A549 (cell line): ENCODE measurements around the gene RRP8. TPM values are rescaled to one million over a fixed set of nuclear protein-coding genes. Genes with fewer than 3 reads are reported as not detected.

Experiments
- ATAC-seq, 2 experiments: fragments of 200-7000 bp in 1 of 2; fragments of >200 bp in 1 of 2; cut with Nextera tagmentation in 1 of 2; cut with Tn5 transposase in 1 of 2; 3 replicates each; pipeline versions ENCODE4 v1.8.0 to v1.9.1; 2018 to 2020; ENCODE audit warnings: mild to moderate bottlenecking in 1 of 2, moderate library complexity in 1 of 2
- CTCF ChIA-PET: fragments of 300-600 bp; sonication (Branson Sonifier 250); formaldehyde crosslinking; extraction: SDS; loops from one replicate; lab custom pipeline; 2021; ENCODE audit warnings: antibody characterized with exemption, inconsistent platforms; lab: Yijun Ruan, JAX
- POLR2A ChIA-PET: fragments of 350-600 bp; formaldehyde crosslinking; extraction: SDS; loops from one replicate; lab custom pipeline; 2021; ENCODE audit warnings: antibody characterized with exemption, inconsistent platforms; lab: Yijun Ruan, JAX
- DNase-seq, 2 experiments: peaks; one replicate each; pipeline versions ENCODE4 v3.0.0 to v3.0.0-alpha.2; 2011 to 2016; ENCODE audit warnings: low read depth in 1 of 2, low spot score in 1 of 2
- FAIRE-seq: peaks from 2 replicates; lab custom pipeline; 2011; peaks lifted over from hg19 to GRCh38; lab: Jason Lieb, UNC
- H3K27ac ChIP-seq, 2 experiments: fragments of >200 bp; sonication (Bioruptor Twin); formaldehyde crosslinking; 3 replicates each; pipeline ENCODE4 v1.5.1; 2016 to 2017
- H3K4me1 ChIP-seq: fragments of >200 bp; sonication (Bioruptor Twin); formaldehyde crosslinking; 3 replicates; pipeline ENCODE4 v1.6.1; 2016
- H3K4me2 ChIP-seq: fragments of >200 bp; sonication (Bioruptor Twin); formaldehyde crosslinking; 3 replicates; pipeline ENCODE4 v1.6.1; 2016
- H3K4me3 ChIP-seq: fragments of >200 bp; sonication (Bioruptor Twin); formaldehyde crosslinking; 3 replicates; pipeline ENCODE4 v1.5.1; 2016
- H3K9me3 ChIP-seq: fragments of >200 bp; sonication (Bioruptor Twin); formaldehyde crosslinking; 3 replicates; pipeline ENCODE4 v1.6.1; 2016
- ATOH8 ChIP-seq: fragments of 250-450 bp; sonication (Bioruptor Pico); IDR thresholded peaks from 2 replicates; pipeline ENCODE4 v1.5.0; 2020; ENCODE audit warnings: low read depth, mild to moderate bottlenecking, moderate library complexity
- BCL3 ChIP-seq: fragments of >200 bp; sonication (Bioruptor Twin); formaldehyde crosslinking; IDR thresholded peaks from 3 replicates; pipeline ENCODE4 v1.6.1; 2016
- CBX8 ChIP-seq: fragments of 200-600 bp; sonication (generic); IDR thresholded peaks from 2 replicates; pipeline ENCODE4 v1.6.1; 2016
- CEBPB ChIP-seq, 2 experiments: fragments of >200 bp in 1 of 2; sonication (Bioruptor Twin) in 1 of 2; formaldehyde crosslinking in 1 of 2; IDR thresholded peaks; 2 replicates each; pipeline ENCODE4 v1.6.1; 2012 to 2016
- CHD2 ChIP-seq: fragments of 150-350 bp; IDR thresholded peaks from 2 replicates; pipeline ENCODE4 v1.6.1; 2014; ENCODE audit warnings: low read length; ENCODE audit not compliant: partially characterized antibody
- CHD4 ChIP-seq: fragments of 200-600 bp; sonication (generic); IDR thresholded peaks from 2 replicates; pipeline ENCODE4 v1.6.1; 2016; ENCODE audit warnings: antibody characterized with exemption, mild to moderate bottlenecking, borderline replicate concordance
- EHF ChIP-seq: fragments of 250-450 bp; sonication (Bioruptor Pico); IDR thresholded peaks from 2 replicates; pipeline ENCODE4 v1.5.0; 2020; ENCODE audit warnings: mild to moderate bottlenecking
- FOSB ChIP-seq: fragments of 250-450 bp; sonication (Bioruptor Pico); IDR thresholded peaks from 2 replicates; pipeline ENCODE4 v1.5.0; 2020; ENCODE audit warnings: mild to moderate bottlenecking, moderate library complexity
- HMGXB4 ChIP-seq: fragments of 250-450 bp; sonication (Bioruptor Pico); IDR thresholded peaks from 2 replicates; pipeline ENCODE4 v1.5.0; 2021; ENCODE audit warnings: mild to moderate bottlenecking, moderate library complexity, borderline replicate concordance
- HOXA7 ChIP-seq: fragments of 250-450 bp; sonication (Bioruptor Pico); IDR thresholded peaks from 2 replicates; pipeline ENCODE4 v1.5.0; 2020; ENCODE audit warnings: mild to moderate bottlenecking, moderate library complexity
- JUNB ChIP-seq: fragments of >200 bp; sonication (Bioruptor Twin); formaldehyde crosslinking; IDR thresholded peaks from 2 replicates; pipeline ENCODE4 v1.6.1; 2016
- KDM5A ChIP-seq: fragments of 200-600 bp; sonication (generic); IDR thresholded peaks from 2 replicates; pipeline ENCODE4 v1.6.1; 2016; ENCODE audit warnings: antibody characterized with exemption, mild to moderate bottlenecking
- MAZ ChIP-seq: fragments of 150-350 bp; IDR thresholded peaks from 2 replicates; pipeline ENCODE4 v1.6.1; 2014; ENCODE audit warnings: antibody characterized with exemption, low read depth, low read length, borderline replicate concordance
- NR3C1 ChIP-seq: fragments of >200 bp; sonication (Bioruptor Twin); formaldehyde crosslinking; IDR thresholded peaks from 3 replicates; pipeline ENCODE4 v1.6.1; 2017
- PBX3 ChIP-seq: IDR thresholded peaks from 2 replicates; pipeline ENCODE4 v1.6.1; 2012
- REST ChIP-seq: fragments of 200-600 bp; sonication (generic); IDR thresholded peaks from 2 replicates; pipeline ENCODE4 v1.6.1; 2016; ENCODE audit warnings: antibody characterized with exemption, mild to moderate bottlenecking, moderate library complexity
- RNF2 ChIP-seq: fragments of 200-600 bp; sonication (generic); IDR thresholded peaks from 2 replicates; pipeline ENCODE4 v1.6.1; 2016; ENCODE audit warnings: low read depth, mild to moderate bottlenecking, antibody characterized with exemption, moderate library complexity, borderline replicate concordance
- SREBF2 ChIP-seq: fragments of 450-650 bp; IDR thresholded peaks from 2 replicates; pipeline ENCODE4 v1.6.1; 2014; ENCODE audit warnings: mild to moderate bottlenecking, moderate library complexity
- TP53 ChIP-seq: fragments of 250-450 bp; sonication (Bioruptor Pico); IDR thresholded peaks from 2 replicates; pipeline ENCODE4 v1.5.0; 2021; ENCODE audit warnings: mild to moderate bottlenecking, moderate library complexity
- ZC3H11A ChIP-seq: fragments of 450-650 bp; IDR thresholded peaks from 2 replicates; pipeline ENCODE4 v1.6.1; 2014; ENCODE audit warnings: antibody characterized with exemption, mild to moderate bottlenecking
- WGBS: methylation state at CpG from one replicate; pipeline ENCODE4 v1.1.6; 2017; ENCODE audit errors: missing lambda C conversion rate; 5-methylcytosine and 5-hydroxymethylcytosine counted together
- polyA plus RNA-seq, 4 experiments: library from polyadenylated mRNA; depleted of rRNA in 3 of 4; stranded (reverse); fragments of >200 nt; fragmentation: RNase III in 1 of 4; extraction: RNeasy Plus Mini Kit Qiagen cat#74134 plus additional on column Dnase treatment in 1 of 4; gene quantifications; 2 replicates in 3 of 4; 3 replicates in 1 of 4; pipeline ENCODE4 v1.2.3, GENCODE V29; 2011 to 2017

RRP8 gene
- polyA plus RNA-seq, 2 of the 4 experiments (the other 2 are of a cell fraction): 14.5 to 25.9 TPM

GRCh38 chr11:6606471-6607189 is 3.2 kb upstream of the RRP8 start (continued):
- TF ChIP-seq ZC3H11A (no peak), PBX3 (peak; percentile 65; the same call in 1 of the 2 replicates), FOSB (CRISPR knock-in tag) (no peak), ATOH8 (no peak), MAZ (no peak), HMGXB4 (CRISPR knock-in tag) (no peak), SREBF2 (no peak), HOXA7 (CRISPR knock-in tag) (no peak), NR3C1 (no peak), EHF (CRISPR knock-in tag) (no peak), JUNB (no peak), BCL3 (no peak)
- TF ChIP-seq, all 56 proteins: peak for 4

- no peak for FAIRE-seq
- POLR2A ChIA-PET: interaction anchor here (1.1 to 2.4 kb wide), 3 partner anchors 13 to 124 kb away, joined by 4 to 13 read pairs (median 4); partner anchors contain the start of genes ARFIP2, MRPL17 and TIMM10B
These were observed 1.4 kb upstream of the RRP8 start for GRCh38 chr11:6604790-6605189.

GRCh38 chr11:6604081-6604626 is 738 bp upstream of the RRP8 start:
- Histone ChIP-seq H3K4me1 (peaks cover 39% of the 10 kb centered on the region), H3K4me3 (peak overlapping the region; percentile 79), H3K4me2 (peak overlapping the region; percentile 97)
- POLR2A ChIA-PET: interaction anchor here (1.1 to 2.4 kb wide), 4 partner anchors 9 to 123 kb away, joined by 4 to 13 read pairs (median 4); partner anchors contain the start of genes ARFIP2, MRPL17 and TIMM10B
- CTCF ChIA-PET: interaction anchor here (0.7 to 4.2 kb wide), 7 partner anchors 9 to 226 kb away, joined by 3 to 23 read pairs (median 5); partner anchors contain the start of genes MRPL17 and TPP1
- ATAC-seq (peak; percentile 59), DNase-seq (peak; percentile 37 to 47)
- WGBS: 0% methylated on average over 11 of the region's 20 CpGs
- TF ChIP-seq KDM5A: no peak
- TF ChIP-seq PBX3: no peak
- TF ChIP-seq CHD2: no peak
- TF ChIP-seq TP53 (CRISPR knock-in tag): no peak
- no peak for TF ChIP-seq CEBPB (IDR thresholded peaks at IDR 0.05)
- no peak for TF ChIP-seq REST
- TF ChIP-seq, all 56 proteins: peak for 0
- Histone ChIP-seq H3K9me3 (no peaks in the 10 kb centered on the region), H3K27ac (peak overlapping the region; percentile 90 to 98)
- FAIRE-seq: no peak

More at GRCh38 chr11:6604790-6605189, 1.4 kb upstream of the RRP8 start:
- Histone ChIP-seq H3K9me3 (no peaks in the 10 kb centered on the region), H3K4me3 (peak overlapping the region; percentile 79), H3K27ac (peak overlapping the region; percentile 90 to 98), H3K4me2 (peak overlapping the region; percentile 97), H3K4me1 (peaks cover 39% of the 10 kb centered on the region)
- ATAC-seq (no peak), DNase-seq (no peak)
- WGBS: 69% methylated on average over 3 of the region's 3 CpGs
- CTCF ChIA-PET: interaction anchor here (0.7 to 4.2 kb wide), 8 partner anchors 8 to 226 kb away, joined by 3 to 23 read pairs (median 4); partner anchors contain the start of genes MRPL17 and TPP1
- no peak for TF ChIP-seq CBX8
- TF ChIP-seq RNF2: no peak
- TF ChIP-seq CHD4: no peak
